ENCODE data around the gene ANGPTL2. TPM values are rescaled to one million over a fixed set of nuclear protein-coding genes. Genes with fewer than 3 reads are reported as not detected.

The ANGPTL2 gene
- total and polyA plus RNA-seq, 5 donors from 2014 or later = not detected

- no peak for ATAC-seq (ENCODE audit: low read depth in 2 of 2)
- Mint-ChIP-seq H3K27ac (no peak overlapping the region), H3K9me3 (no peaks in the 10 kb centered on the region), H3K4me1 (no peaks in the 10 kb centered on the region), H3K27me3 (no peaks in the 10 kb centered on the region), H3K4me3 (no peak overlapping the region), H3K36me3 (no peaks in the 10 kb centered on the region)
- no peak overlapping the region for H3K27ac ChIP-seq (ENCODE audit: insufficient read depth, low read length, poor library complexity, severe bottlenecking)
- H3K9me3 ChIP-seq (ENCODE audit: control insufficient read depth in 2 of 2, low read length in 2 of 2) = no peaks in the 10 kb centered on the region
- no peak for DNase-seq
- no peaks in the 10 kb centered on the region for H3K27me3 ChIP-seq (ENCODE audit: control insufficient read depth, insufficient read depth, low read length)
- no peak overlapping the region for H3K4me3 ChIP-seq (ENCODE audit: low read depth, low read length)
- H3K36me3 ChIP-seq (ENCODE audit: control insufficient read depth, insufficient read depth, low read length) = no peaks in the 10 kb centered on the region
- no peaks in the 10 kb centered on the region for H3K4me1 ChIP-seq (ENCODE audit: control insufficient read depth, insufficient read depth, low read length, poor library complexity, severe bottlenecking)
Observed at GRCh38 chr9:127099664-127100063, 22.8 kb downstream of the ANGPTL2 start.

- H3K4me3 Mint-ChIP-seq = no peak overlapping the region
- no peaks in the 10 kb centered on the region for H3K36me3 Mint-ChIP-seq
- H3K27ac Mint-ChIP-seq = no peak overlapping the region
- no peaks in the 10 kb centered on the region for H3K27me3 Mint-ChIP-seq
- Histone ChIP-seq H3K36me3 (ENCODE audit: control insufficient read depth, insufficient read depth, low read length) (no peaks in the 10 kb centered on the region), H3K27me3 (ENCODE audit: control insufficient read depth, insufficient read depth, low read length) (no peaks in the 10 kb centered on the region), H3K4me1 (ENCODE audit: control insufficient read depth, insufficient read depth, low read length, poor library complexity, severe bottlenecking) (no peaks in the 10 kb centered on the region), H3K27ac (ENCODE audit: insufficient read depth, low read length, poor library complexity, severe bottlenecking) (no peak overlapping the region), H3K9me3 (ENCODE audit: control insufficient read depth in 2 of 2, low read length in 2 of 2) (no peaks in the 10 kb centered on the region), H3K4me3 (ENCODE audit: low read depth, low read length) (no peak overlapping the region)
- ATAC-seq (ENCODE audit: low read depth in 2 of 2) (no peak), DNase-seq (no peak)
- no peaks in the 10 kb centered on the region for H3K4me1 Mint-ChIP-seq
- no peaks in the 10 kb centered on the region for H3K9me3 Mint-ChIP-seq
Observed at GRCh38 chr9:127098916-127099553, 23.4 kb downstream of the ANGPTL2 start.

GRCh38 chr9:127097683-127098082, 24.8 kb downstream of the ANGPTL2 start:
- Mint-ChIP-seq H3K4me3 (no peak overlapping the region), H3K27ac (no peak overlapping the region), H3K4me1 (no peaks in the 10 kb centered on the region), H3K36me3 (no peaks in the 10 kb centered on the region), H3K27me3 (no peaks in the 10 kb centered on the region), H3K9me3 (no peaks in the 10 kb centered on the region)
- H3K9me3 ChIP-seq (ENCODE audit: control insufficient read depth in 2 of 2, low read length in 2 of 2) = no peaks in the 10 kb centered on the region
- H3K4me1 ChIP-seq (ENCODE audit: control insufficient read depth, insufficient read depth, low read length, poor library complexity, severe bottlenecking) = no peaks in the 10 kb centered on the region
- DNase-seq (no peak), ATAC-seq (ENCODE audit: low read depth in 2 of 2) (no peak)
- no peak overlapping the region for H3K4me3 ChIP-seq (ENCODE audit: low read depth, low read length)
- H3K27ac ChIP-seq (ENCODE audit: insufficient read depth, low read length, poor library complexity, severe bottlenecking) = no peak overlapping the region
- no peaks in the 10 kb centered on the region for H3K27me3 ChIP-seq (ENCODE audit: control insufficient read depth, insufficient read depth, low read length)
- H3K36me3 ChIP-seq (ENCODE audit: control insufficient read depth, insufficient read depth, low read length) = no peaks in the 10 kb centered on the region

- Histone ChIP-seq H3K27ac (ENCODE audit: insufficient read depth, low read length, poor library complexity, severe bottlenecking) (no peak overlapping the region), H3K9me3 (ENCODE audit: control insufficient read depth in 2 of 2, low read length in 2 of 2) (no peaks in the 10 kb centered on the region), H3K4me3 (ENCODE audit: low read depth, low read length) (no peak overlapping the region), H3K36me3 (ENCODE audit: control insufficient read depth, insufficient read depth, low read length) (no peaks in the 10 kb centered on the region), H3K4me1 (ENCODE audit: control insufficient read depth, insufficient read depth, low read length, poor library complexity, severe bottlenecking) (no peaks in the 10 kb centered on the region), H3K27me3 (ENCODE audit: control insufficient read depth, insufficient read depth, low read length) (no peaks in the 10 kb centered on the region)
- H3K9me3 Mint-ChIP-seq = no peaks in the 10 kb centered on the region
- DNase-seq = peak in 1 of 3 donors; percentile 4
- no peaks in the 10 kb centered on the region for H3K27me3 Mint-ChIP-seq
- H3K36me3 Mint-ChIP-seq = no peaks in the 10 kb centered on the region
- H3K4me1 Mint-ChIP-seq = peaks cover 0 to 4% (median 0%) of the 10 kb centered on the region in 4 donors
- no peak overlapping the region for H3K4me3 Mint-ChIP-seq
- no peak overlapping the region for H3K27ac Mint-ChIP-seq
- ATAC-seq (ENCODE audit: low read depth in 2 of 2) = no peak
Observed at GRCh38 chr9:127096208-127096607, 26.2 kb downstream of the ANGPTL2 start.

DNA sequence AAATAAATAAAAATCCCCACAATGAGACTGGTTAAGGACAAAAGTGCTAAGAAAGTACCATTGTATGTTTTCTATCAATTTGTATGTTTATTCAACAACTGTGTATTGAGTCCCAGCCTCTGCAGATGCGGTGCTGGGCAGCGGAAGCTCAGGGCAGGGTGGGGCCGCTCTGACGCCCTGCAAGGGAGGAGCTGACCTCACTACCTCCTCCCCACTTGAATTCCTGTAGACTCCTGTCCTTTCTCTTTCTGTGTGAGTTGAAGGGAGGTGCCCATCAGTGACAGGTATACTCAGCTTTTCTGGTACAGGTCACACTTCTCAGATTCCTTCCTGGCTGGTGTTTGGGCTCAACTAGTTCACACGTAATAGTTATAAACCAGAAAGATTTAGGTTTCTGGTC, 27.0 kb downstream of the ANGPTL2 start:
- no peaks in the 10 kb centered on the region for H3K27me3 ChIP-seq (ENCODE audit: control insufficient read depth, insufficient read depth, low read length)
- Mint-ChIP-seq H3K36me3 (no peaks in the 10 kb centered on the region), H3K4me3 (no peak overlapping the region), H3K27ac (no peak overlapping the region), H3K9me3 (no peaks in the 10 kb centered on the region), H3K4me1 (peaks cover 0 to 4% (median 0%) of the 10 kb centered on the region in 4 donors), H3K27me3 (no peaks in the 10 kb centered on the region)
- no peaks in the 10 kb centered on the region for H3K9me3 ChIP-seq (ENCODE audit: control insufficient read depth in 2 of 2, low read length in 2 of 2)
- H3K36me3 ChIP-seq (ENCODE audit: control insufficient read depth, insufficient read depth, low read length) = no peaks in the 10 kb centered on the region
- no peak overlapping the region for H3K27ac ChIP-seq (ENCODE audit: insufficient read depth, low read length, poor library complexity, severe bottlenecking)
- no peaks in the 10 kb centered on the region for H3K4me1 ChIP-seq (ENCODE audit: control insufficient read depth, insufficient read depth, low read length, poor library complexity, severe bottlenecking)
- DNase-seq = no peak
- no peak overlapping the region for H3K4me3 ChIP-seq (ENCODE audit: low read depth, low read length)
- ATAC-seq (ENCODE audit: low read depth in 2 of 2) = no peak

GRCh38 chr9:127093319-127094020, 29.0 kb downstream of the ANGPTL2 start:
- H3K27ac ChIP-seq (ENCODE audit: insufficient read depth, low read length, poor library complexity, severe bottlenecking) = no peak overlapping the region
- Mint-ChIP-seq H3K4me1 (peaks cover 0 to 4% (median 0%) of the 10 kb centered on the region in 4 donors), H3K27me3 (no peaks in the 10 kb centered on the region), H3K9me3 (no peaks in the 10 kb centered on the region), H3K36me3 (no peaks in the 10 kb centered on the region), H3K4me3 (no peak overlapping the region), H3K27ac (no peak overlapping the region)
- H3K36me3 ChIP-seq (ENCODE audit: control insufficient read depth, insufficient read depth, low read length) = no peaks in the 10 kb centered on the region
- H3K4me1 ChIP-seq (ENCODE audit: control insufficient read depth, insufficient read depth, low read length, poor library complexity, severe bottlenecking) = no peaks in the 10 kb centered on the region
- H3K4me3 ChIP-seq (ENCODE audit: low read depth, low read length) = no peak overlapping the region
- no peak for DNase-seq
- H3K27me3 ChIP-seq (ENCODE audit: control insufficient read depth, insufficient read depth, low read length) = no peaks in the 10 kb centered on the region
- ATAC-seq (ENCODE audit: low read depth in 2 of 2) = no peak
- no peaks in the 10 kb centered on the region for H3K9me3 ChIP-seq (ENCODE audit: control insufficient read depth in 2 of 2, low read length in 2 of 2)

- DNase-seq (no peak), ATAC-seq (ENCODE audit: low read depth in 2 of 2) (no peak)
- Histone ChIP-seq H3K36me3 (ENCODE audit: control insufficient read depth, insufficient read depth, low read length) (no peaks in the 10 kb centered on the region), H3K4me1 (ENCODE audit: control insufficient read depth, insufficient read depth, low read length, poor library complexity, severe bottlenecking) (no peaks in the 10 kb centered on the region), H3K4me3 (ENCODE audit: low read depth, low read length) (no peak overlapping the region), H3K9me3 (ENCODE audit: control insufficient read depth in 2 of 2, low read length in 2 of 2) (no peaks in the 10 kb centered on the region), H3K27ac (ENCODE audit: insufficient read depth, low read length, poor library complexity, severe bottlenecking) (no peak overlapping the region), H3K27me3 (ENCODE audit: control insufficient read depth, insufficient read depth, low read length) (no peaks in the 10 kb centered on the region)
- Mint-ChIP-seq H3K4me1 (peaks cover 0 to 4% (median 0%) of the 10 kb centered on the region in 4 donors), H3K4me3 (no peak overlapping the region), H3K27me3 (no peaks in the 10 kb centered on the region), H3K9me3 (no peaks in the 10 kb centered on the region), H3K27ac (no peak overlapping the region), H3K36me3 (no peaks in the 10 kb centered on the region)
Observed at GRCh38 chr9:127092041-127092608, 30.3 kb downstream of the ANGPTL2 start.

GRCh38 chr9:127091526-127091925, 30.9 kb downstream of the ANGPTL2 start:
- no peaks in the 10 kb centered on the region for H3K36me3 Mint-ChIP-seq
- no peaks in the 10 kb centered on the region for H3K27me3 ChIP-seq (ENCODE audit: control insufficient read depth, insufficient read depth, low read length)
- DNase-seq = no peak
- ATAC-seq (ENCODE audit: low read depth in 2 of 2) = no peak
- H3K4me1 Mint-ChIP-seq = peaks cover 0 to 4% (median 1%) of the 10 kb centered on the region in 4 donors
- no peaks in the 10 kb centered on the region for H3K36me3 ChIP-seq (ENCODE audit: control insufficient read depth, insufficient read depth, low read length)
- H3K4me1 ChIP-seq (ENCODE audit: control insufficient read depth, insufficient read depth, low read length, poor library complexity, severe bottlenecking) = no peaks in the 10 kb centered on the region
- no peak overlapping the region for H3K27ac Mint-ChIP-seq
- no peak overlapping the region for H3K27ac ChIP-seq (ENCODE audit: insufficient read depth, low read length, poor library complexity, severe bottlenecking)
- H3K27me3 Mint-ChIP-seq = no peaks in the 10 kb centered on the region
- no peak overlapping the region for H3K4me3 Mint-ChIP-seq
- no peaks in the 10 kb centered on the region for H3K9me3 ChIP-seq (ENCODE audit: control insufficient read depth in 2 of 2, low read length in 2 of 2)
- no peaks in the 10 kb centered on the region for H3K9me3 Mint-ChIP-seq
- H3K4me3 ChIP-seq (ENCODE audit: low read depth, low read length) = no peak overlapping the region
